HG02840 (cell line): Measurements from ENCODE around the gene HTRA2.

ENCODE experiments used
- ATAC-seq: cut with Tn5 transposase; IDR thresholded peaks from one replicate; pipeline ENCODE4 v1.9.1; 2021; ENCODE audit warnings: mild to moderate bottlenecking, moderate library complexity, moderate number of reproducible peaks; ENCODE audit not compliant: unreplicated experiment, low FRiP score

HTRA2 gene

DNA sequence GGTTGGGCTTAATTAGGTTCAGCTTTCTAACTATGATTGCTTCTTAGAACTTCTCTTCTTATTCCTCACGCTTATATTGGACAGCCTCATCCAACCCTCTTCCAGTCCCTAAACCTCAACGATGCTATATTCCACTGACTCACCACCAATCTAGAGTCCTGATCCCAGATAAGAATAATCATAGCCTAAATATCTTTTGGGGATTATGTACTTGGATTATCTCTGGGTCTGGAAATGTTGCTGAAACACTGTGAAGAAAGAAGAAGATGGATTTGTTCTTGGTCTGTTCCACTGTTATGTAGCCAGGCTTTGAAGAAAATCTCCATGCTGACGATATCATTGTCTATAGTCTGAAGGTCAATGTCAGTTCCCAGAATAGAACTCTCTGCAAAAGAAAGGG, 51.7 kb downstream of the HTRA2 start:
- no peak for ATAC-seq

DNA sequence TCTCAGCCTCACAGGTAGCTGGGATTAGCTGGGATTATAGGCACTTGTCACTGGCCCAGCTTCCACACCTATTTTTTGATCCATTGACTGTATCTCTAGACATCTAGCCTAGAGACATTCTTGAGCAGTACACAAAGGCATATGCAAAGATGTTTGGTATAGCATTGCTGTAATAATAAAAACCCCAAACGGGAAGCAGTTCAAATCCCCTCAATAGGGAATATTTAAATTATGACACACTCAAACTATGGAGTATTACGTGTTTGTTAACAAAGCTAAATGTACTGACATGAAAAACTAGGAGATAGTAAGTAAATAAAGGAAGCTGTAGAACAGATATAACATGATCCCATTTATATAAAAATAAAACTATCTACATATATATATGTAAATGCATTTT, 52.5 kb downstream of the HTRA2 start:
- no peak for ATAC-seq
